SK-N-SH treated with all-trans-retinoic acid at 6 μM for 48 hours (cell line): Measurements from ENCODE around the gene CLEC3B.
A peak's percentile ranks its signal among the peaks of the same experiment; 100 is the strongest.
"Not testable (repeated sequence)": the region's sequence is repeated elsewhere in the genome, so short reads cannot be mapped to it uniquely, and the experiment has no call there.

Experiments
- ATAC-seq: fragments of 200-7000 bp; cut with Tn5 transposase; 3 replicates; pipeline ENCODE4 v1.9.1; 2020; ENCODE audit warnings: mild to moderate bottlenecking, moderate library complexity
- ARNTL ChIP-seq: fragments of 450-650 bp; formaldehyde crosslinking; IDR thresholded peaks from 2 replicates; pipeline ENCODE4 v1.5.0; 2020; ENCODE audit warnings: low read depth, mild to moderate bottlenecking, moderate library complexity, borderline replicate concordance
- BACH2 ChIP-seq: fragments of 250-450 bp; sonication (Bioruptor Pico); IDR thresholded peaks from 2 replicates; pipeline ENCODE4 v1.9.0; 2021; ENCODE audit warnings: mild to moderate bottlenecking, borderline replicate concordance
- CSDC2 ChIP-seq: fragments of 250-450 bp; sonication (Bioruptor Pico); IDR thresholded peaks from 2 replicates; pipeline ENCODE4 v1.5.0; 2020; ENCODE audit warnings: mild to moderate bottlenecking, moderate library complexity
- CSRNP3 ChIP-seq: fragments of 250-450 bp; sonication (Bioruptor Pico); IDR thresholded peaks from 2 replicates; pipeline ENCODE4 v1.5.1; 2021; ENCODE audit warnings: mild to moderate bottlenecking, moderate library complexity
- ESRRG ChIP-seq: fragments of 250-450 bp; sonication (Bioruptor Pico); IDR thresholded peaks from 2 replicates; pipeline ENCODE4 v1.6.1; 2021; ENCODE audit warnings: mild to moderate bottlenecking
- ISL1 ChIP-seq: fragments of 250-450 bp; sonication (Bioruptor Pico); IDR thresholded peaks from 2 replicates; pipeline ENCODE4 v2.1.2; 2022; ENCODE audit warnings: mild to moderate bottlenecking, moderate library complexity
- OSR1 ChIP-seq: fragments of 250-450 bp; sonication (Bioruptor Pico); IDR thresholded peaks from 2 replicates; pipeline ENCODE4 v1.8.0; 2022; ENCODE audit warnings: moderate library complexity, mild to moderate bottlenecking, inconsistent platforms
- POU6F1 ChIP-seq: fragments of 250-450 bp; sonication (Bioruptor Pico); IDR thresholded peaks from 2 replicates; pipeline ENCODE4 v1.8.0; 2021; ENCODE audit warnings: low read depth, mild to moderate bottlenecking, moderate library complexity, borderline replicate concordance
- PPARA ChIP-seq: fragments of 250-450 bp; sonication (Bioruptor Pico); IDR thresholded peaks from 2 replicates; pipeline ENCODE4 v1.5.0; 2020; ENCODE audit warnings: mild to moderate bottlenecking, borderline replicate concordance
- RARB ChIP-seq: fragments of 250-450 bp; sonication (Bioruptor Pico); IDR thresholded peaks from 2 replicates; pipeline ENCODE4 v1.8.0; 2021; ENCODE audit warnings: mild to moderate bottlenecking, moderate library complexity
- SNAI2 ChIP-seq: fragments of 250-450 bp; sonication (Bioruptor Pico); IDR thresholded peaks from 2 replicates; pipeline ENCODE4 v1.5.0; 2020; ENCODE audit warnings: mild to moderate bottlenecking, moderate library complexity
- TOX ChIP-seq: fragments of 250-450 bp; sonication (Bioruptor Pico); IDR thresholded peaks from 2 replicates; pipeline ENCODE4 v1.8.0; 2021; ENCODE audit warnings: mild to moderate bottlenecking, moderate library complexity, borderline replicate concordance
- ZC3H10 ChIP-seq: fragments of 250-450 bp; sonication (Bioruptor Pico); IDR thresholded peaks from 2 replicates; pipeline ENCODE4 v1.5.1; 2021; ENCODE audit warnings: mild to moderate bottlenecking, moderate library complexity
- ZFP3 ChIP-seq: fragments of 250-450 bp; sonication (Bioruptor Pico); IDR thresholded peaks from 2 replicates; pipeline ENCODE4 v1.5.0; 2020; ENCODE audit warnings: mild to moderate bottlenecking, moderate library complexity
- ZFP30 ChIP-seq: fragments of 450-650 bp; formaldehyde crosslinking; IDR thresholded peaks from 2 replicates; pipeline ENCODE4 v1.5.0; 2022; ENCODE audit warnings: mild to moderate bottlenecking, moderate library complexity
- ZNF565 ChIP-seq: fragments of 450-650 bp; formaldehyde crosslinking; conservative IDR thresholded peaks from 2 replicates; pipeline ENCODE4 v1.5.0; 2020; ENCODE audit warnings: low read depth, mild to moderate bottlenecking, moderate library complexity
- ZNF8 ChIP-seq: fragments of 450-650 bp; formaldehyde crosslinking; IDR thresholded peaks from 2 replicates; pipeline ENCODE4 v1.5.0; 2020; ENCODE audit warnings: mild to moderate bottlenecking, moderate library complexity
- TF ChIP-seq, protein P1 (sequence below): fragments of 250-450 bp; sonication (Bioruptor Pico); IDR thresholded peaks from 2 replicates; pipeline ENCODE4 v1.8.0; 2020; ENCODE audit warnings: mild to moderate bottlenecking, moderate library complexity, borderline replicate concordance
- TF ChIP-seq, protein P2 (sequence below): fragments of 250-450 bp; sonication (Bioruptor Pico); IDR thresholded peaks from 2 replicates; pipeline ENCODE4 v1.5.0; 2020; ENCODE audit warnings: mild to moderate bottlenecking, moderate library complexity

The CLEC3B gene

DNA sequence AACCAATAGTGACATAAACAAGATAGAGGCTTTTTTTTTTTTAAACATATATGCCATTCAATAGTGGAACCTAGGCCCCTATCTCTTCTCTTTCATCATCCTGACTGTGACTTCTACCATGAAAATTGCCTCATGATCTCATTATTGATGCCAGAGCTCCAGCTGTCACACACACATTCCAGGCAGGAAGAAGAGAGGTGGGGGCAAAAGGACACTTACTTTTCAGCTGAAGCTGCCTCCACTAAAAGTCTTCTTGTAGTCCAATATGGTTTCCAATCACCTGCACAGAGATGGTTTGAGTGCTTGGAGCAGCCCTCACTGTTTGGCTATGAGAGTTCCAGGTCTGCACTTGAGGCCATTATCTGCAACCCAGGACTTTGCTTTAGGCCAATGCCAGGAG is 45.0 kb downstream of the CLEC3B start (continued):
- no peak for TF ChIP-seq ZNF8 (CRISPR knock-in tag)
- no peak for TF ChIP-seq ZFP3 (CRISPR knock-in tag)

- TF ChIP-seq ISL1: no peak
- TF ChIP-seq, all 23 proteins: peak for 0
- no peak for ATAC-seq
Measured at GRCh38 chr3:45075821-45076625, 49.9 kb downstream of the CLEC3B start.

DNA sequence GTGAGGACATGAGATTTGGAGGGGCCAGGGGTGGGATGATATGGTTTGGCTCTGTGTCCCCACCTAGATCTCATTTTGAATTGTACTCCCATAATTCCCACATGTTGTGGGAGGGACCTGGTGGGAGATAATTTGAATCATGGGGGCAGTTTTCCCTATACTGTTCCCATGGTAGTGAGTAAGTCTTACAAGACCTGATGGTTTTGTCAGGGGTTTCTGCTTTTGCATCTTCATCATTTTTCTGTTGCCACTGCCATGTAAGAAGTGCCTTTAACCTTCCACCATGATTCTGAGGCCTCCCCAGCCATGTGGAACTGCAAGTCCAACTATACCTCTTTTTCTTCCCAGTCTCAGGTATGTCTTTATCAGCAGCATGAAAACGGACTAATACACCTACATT is 52.2 kb downstream of the CLEC3B start:
- ATAC-seq: not testable (repeated sequence)

- ATAC-seq: peak; percentile 36; the same call in 2 of the 3 replicates
- TF ChIP-seq, protein P1, sequence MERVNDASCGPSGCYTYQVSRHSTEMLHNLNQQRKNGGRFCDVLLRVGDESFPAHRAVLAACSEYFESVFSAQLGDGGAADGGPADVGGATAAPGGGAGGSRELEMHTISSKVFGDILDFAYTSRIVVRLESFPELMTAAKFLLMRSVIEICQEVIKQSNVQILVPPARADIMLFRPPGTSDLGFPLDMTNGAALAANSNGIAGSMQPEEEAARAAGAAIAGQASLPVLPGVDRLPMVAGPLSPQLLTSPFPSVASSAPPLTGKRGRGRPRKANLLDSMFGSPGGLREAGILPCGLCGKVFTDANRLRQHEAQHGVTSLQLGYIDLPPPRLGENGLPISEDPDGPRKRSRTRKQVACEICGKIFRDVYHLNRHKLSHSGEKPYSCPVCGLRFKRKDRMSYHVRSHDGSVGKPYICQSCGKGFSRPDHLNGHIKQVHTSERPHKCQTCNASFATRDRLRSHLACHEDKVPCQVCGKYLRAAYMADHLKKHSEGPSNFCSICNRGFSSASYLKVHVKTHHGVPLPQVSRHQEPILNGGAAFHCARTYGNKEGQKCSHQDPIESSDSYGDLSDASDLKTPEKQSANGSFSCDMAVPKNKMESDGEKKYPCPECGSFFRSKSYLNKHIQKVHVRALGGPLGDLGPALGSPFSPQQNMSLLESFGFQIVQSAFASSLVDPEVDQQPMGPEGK (CRISPR knock-in tag): no peak
- TF ChIP-seq TOX: no peak
- TF ChIP-seq PPARA: no peak
- no peak for TF ChIP-seq CSRNP3 (CRISPR knock-in tag)
- TF ChIP-seq ZNF8 (CRISPR knock-in tag): no peak
- TF ChIP-seq POU6F1 (CRISPR knock-in tag): no peak
- TF ChIP-seq ARNTL (CRISPR knock-in tag): no peak
- TF ChIP-seq OSR1 (CRISPR knock-in tag): no peak
- no peak for TF ChIP-seq ZFP3 (CRISPR knock-in tag)
- TF ChIP-seq ESRRG (CRISPR knock-in tag): no peak
- TF ChIP-seq, protein P2, sequence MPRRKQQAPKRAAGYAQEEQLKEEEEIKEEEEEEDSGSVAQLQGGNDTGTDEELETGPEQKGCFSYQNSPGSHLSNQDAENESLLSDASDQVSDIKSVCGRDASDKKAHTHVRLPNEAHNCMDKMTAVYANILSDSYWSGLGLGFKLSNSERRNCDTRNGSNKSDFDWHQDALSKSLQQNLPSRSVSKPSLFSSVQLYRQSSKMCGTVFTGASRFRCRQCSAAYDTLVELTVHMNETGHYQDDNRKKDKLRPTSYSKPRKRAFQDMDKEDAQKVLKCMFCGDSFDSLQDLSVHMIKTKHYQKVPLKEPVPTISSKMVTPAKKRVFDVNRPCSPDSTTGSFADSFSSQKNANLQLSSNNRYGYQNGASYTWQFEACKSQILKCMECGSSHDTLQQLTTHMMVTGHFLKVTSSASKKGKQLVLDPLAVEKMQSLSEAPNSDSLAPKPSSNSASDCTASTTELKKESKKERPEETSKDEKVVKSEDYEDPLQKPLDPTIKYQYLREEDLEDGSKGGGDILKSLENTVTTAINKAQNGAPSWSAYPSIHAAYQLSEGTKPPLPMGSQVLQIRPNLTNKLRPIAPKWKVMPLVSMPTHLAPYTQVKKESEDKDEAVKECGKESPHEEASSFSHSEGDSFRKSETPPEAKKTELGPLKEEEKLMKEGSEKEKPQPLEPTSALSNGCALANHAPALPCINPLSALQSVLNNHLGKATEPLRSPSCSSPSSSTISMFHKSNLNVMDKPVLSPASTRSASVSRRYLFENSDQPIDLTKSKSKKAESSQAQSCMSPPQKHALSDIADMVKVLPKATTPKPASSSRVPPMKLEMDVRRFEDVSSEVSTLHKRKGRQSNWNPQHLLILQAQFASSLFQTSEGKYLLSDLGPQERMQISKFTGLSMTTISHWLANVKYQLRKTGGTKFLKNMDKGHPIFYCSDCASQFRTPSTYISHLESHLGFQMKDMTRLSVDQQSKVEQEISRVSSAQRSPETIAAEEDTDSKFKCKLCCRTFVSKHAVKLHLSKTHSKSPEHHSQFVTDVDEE (CRISPR knock-in tag): no peak
- no peak for TF ChIP-seq ZFP30
- no peak for TF ChIP-seq ISL1
- no peak for TF ChIP-seq CSDC2 (CRISPR knock-in tag)
- no peak for TF ChIP-seq RARB (CRISPR knock-in tag)
- no peak for TF ChIP-seq SNAI2 (CRISPR knock-in tag)
- TF ChIP-seq BACH2 (CRISPR knock-in tag): no peak
Measured at GRCh38 chr3:45078910-45079522, 52.9 kb downstream of the CLEC3B start.

DNA sequence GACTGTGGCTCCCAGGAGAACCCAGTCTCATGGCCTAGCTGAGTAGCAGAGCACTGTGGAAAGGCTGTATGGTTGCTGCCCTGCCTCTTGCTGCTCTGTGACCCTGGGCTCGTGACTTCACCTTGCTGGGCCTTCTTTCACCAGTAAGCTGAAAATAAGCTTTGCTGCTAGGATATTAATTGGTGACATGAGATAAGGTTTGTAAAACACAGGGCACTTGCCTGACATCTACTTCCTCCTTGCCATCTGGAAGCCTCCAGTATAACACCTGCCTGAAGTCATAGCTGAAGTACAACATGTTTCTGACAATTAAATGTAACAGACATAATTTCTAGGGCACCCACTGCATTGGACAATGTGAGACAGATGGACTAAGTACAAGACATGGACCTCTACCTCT is 53.6 kb downstream of the CLEC3B start:
- TF ChIP-seq ZNF565 (no peak), TOX (no peak), ZC3H10 (CRISPR knock-in tag) (no peak), BACH2 (CRISPR knock-in tag) (no peak), CSDC2 (CRISPR knock-in tag) (no peak)
- no peak for ATAC-seq
